Smooth muscle cell of the brain vasculature (primary cell): Measurements from ENCODE around the gene SIGLEC8.
"Not testable (repeated sequence)": the region's sequence is repeated elsewhere in the genome, so short reads cannot be mapped to it uniquely, and the experiment has no call there.

ENCODE experiments used
- DNase-seq: peaks from one replicate; pipeline ENCODE4 v3.0.0-alpha.2; 2012; ENCODE audit warnings: low read depth, low spot score

The SIGLEC8 gene

GRCh38 chr19:51473009-51473707 lies 14.9 kb upstream of the SIGLEC8 start:
- peak; percentile 23 for DNase-seq

GRCh38 chr19:51472607-51473006 lies 14.4 kb upstream of the SIGLEC8 start:
- no peak for DNase-seq

- no peak for DNase-seq
These were observed 13.3 kb upstream of the SIGLEC8 start for GRCh38 chr19:51471527-51471926.

GRCh38 chr19:51470966-51471365 lies 12.7 kb upstream of the SIGLEC8 start:
- no peak for DNase-seq

- no peak for DNase-seq
These were observed 11.4 kb upstream of the SIGLEC8 start for GRCh38 chr19:51469629-51470028.

- DNase-seq = no peak
These were observed 10.9 kb upstream of the SIGLEC8 start for GRCh38 chr19:51469162-51469561.

GRCh38 chr19:51468545-51468920 lies 10.3 kb upstream of the SIGLEC8 start:
- no peak for DNase-seq

- DNase-seq = no peak
These were observed 9.8 kb upstream of the SIGLEC8 start for GRCh38 chr19:51467864-51468544.

GRCh38 chr19:51466723-51467122 lies 8.5 kb upstream of the SIGLEC8 start:
- no peak for DNase-seq

GRCh38 chr19:51463976-51464581 lies 5.8 kb upstream of the SIGLEC8 start:
- DNase-seq = not testable (repeated sequence)

- DNase-seq = no peak
These were observed 4.4 kb upstream of the SIGLEC8 start for GRCh38 chr19:51462681-51463080.

- no peak for DNase-seq
These were observed 4.0 kb upstream of the SIGLEC8 start for GRCh38 chr19:51462276-51462675.

GRCh38 chr19:51461723-51462161 lies 3.5 kb upstream of the SIGLEC8 start:
- no peak for DNase-seq

- no peak for DNase-seq
These were observed 2.1 kb upstream of the SIGLEC8 start for GRCh38 chr19:51460164-51460992.

GRCh38 chr19:51458899-51459505 lies 748 bp upstream of the SIGLEC8 start:
- DNase-seq = no peak

GRCh38 chr19:51457351-51458013 lies 772 bp downstream of the SIGLEC8 start:
- DNase-seq = no peak

GRCh38 chr19:51456541-51457290 lies 1.5 kb downstream of the SIGLEC8 start:
- DNase-seq = no peak

GRCh38 chr19:51450730-51451307 lies 7.4 kb downstream of the SIGLEC8 start:
- DNase-seq = no peak

- DNase-seq = no peak
These were observed 9.7 kb downstream of the SIGLEC8 start for GRCh38 chr19:51448411-51449016.
